ENCODE results near the gene ASTN2. TPM values are rescaled to one million over a fixed set of nuclear protein-coding genes. Genes with fewer than 3 reads are reported as not detected.

Gene ASTN2
- total RNA-seq, 1 donor from 2014 or later: 15.9 TPM

- no peak overlapping the region for H3K27ac Mint-ChIP-seq
- H3K4me3 Mint-ChIP-seq: no peak overlapping the region
- no peak for TF ChIP-seq CTCF (conservative IDR thresholded peaks at IDR 0.05)
- no peaks in the 10 kb centered on the region for H3K36me3 Mint-ChIP-seq
- H3K4me1 Mint-ChIP-seq (ENCODE audit: unreplicated experiment): no peaks in the 10 kb centered on the region
- DNase-seq (ENCODE audit: extremely low spot score, unreplicated experiment): no peak
- no peaks in the 10 kb centered on the region for H3K27me3 Mint-ChIP-seq
- H3K9me3 Mint-ChIP-seq: no peaks in the 10 kb centered on the region
These were observed 236.1 kb downstream of the ASTN2 start for GRCh38 chr9:117178596-117179375.

- Mint-ChIP-seq H3K27ac (no peak overlapping the region), H3K9me3 (no peaks in the 10 kb centered on the region), H3K4me3 (no peak overlapping the region), H3K36me3 (no peaks in the 10 kb centered on the region), H3K27me3 (no peaks in the 10 kb centered on the region), H3K4me1 (ENCODE audit: unreplicated experiment) (no peaks in the 10 kb centered on the region)
- no peak for TF ChIP-seq CTCF (conservative IDR thresholded peaks at IDR 0.05)
- no peak for DNase-seq (ENCODE audit: extremely low spot score, unreplicated experiment)
These were observed 244.3 kb downstream of the ASTN2 start for GRCh38 chr9:117170567-117170966.

- no peaks in the 10 kb centered on the region for H3K27me3 Mint-ChIP-seq
- H3K27ac Mint-ChIP-seq: no peak overlapping the region
These were observed 245.7 kb downstream of the ASTN2 start for GRCh38 chr9:117169089-117169621.

GRCh38 chr9:117164512-117164911 lies 250.3 kb downstream of the ASTN2 start:
- no peaks in the 10 kb centered on the region for H3K4me1 Mint-ChIP-seq (ENCODE audit: unreplicated experiment)
- no peak overlapping the region for H3K27ac Mint-ChIP-seq
- TF ChIP-seq CTCF (conservative IDR thresholded peaks at IDR 0.05): no peak
- no peaks in the 10 kb centered on the region for H3K9me3 Mint-ChIP-seq
- no peaks in the 10 kb centered on the region for H3K27me3 Mint-ChIP-seq
- no peak overlapping the region for H3K4me3 Mint-ChIP-seq
- no peaks in the 10 kb centered on the region for H3K36me3 Mint-ChIP-seq
- DNase-seq (ENCODE audit: extremely low spot score, unreplicated experiment): no peak

More at GRCh38 chr9:117169089-117169621, 245.7 kb downstream of the ASTN2 start:
- H3K9me3 Mint-ChIP-seq: no peaks in the 10 kb centered on the region
- no peaks in the 10 kb centered on the region for H3K36me3 Mint-ChIP-seq
- no peak for TF ChIP-seq CTCF (conservative IDR thresholded peaks at IDR 0.05)
- DNase-seq (ENCODE audit: extremely low spot score, unreplicated experiment): no peak
- no peaks in the 10 kb centered on the region for H3K4me1 Mint-ChIP-seq (ENCODE audit: unreplicated experiment)
- H3K4me3 Mint-ChIP-seq: no peak overlapping the region

GRCh38 chr9:117160254-117160653 lies 254.6 kb downstream of the ASTN2 start:
- DNase-seq (ENCODE audit: extremely low spot score, unreplicated experiment): no peak
- H3K4me1 Mint-ChIP-seq (ENCODE audit: unreplicated experiment): no peaks in the 10 kb centered on the region
- no peaks in the 10 kb centered on the region for H3K9me3 Mint-ChIP-seq
- no peaks in the 10 kb centered on the region for H3K36me3 Mint-ChIP-seq
- peak; percentile 29 for TF ChIP-seq CTCF (conservative IDR thresholded peaks at IDR 0.05)
- no peak overlapping the region for H3K4me3 Mint-ChIP-seq
- H3K27ac Mint-ChIP-seq: no peak overlapping the region
- peaks cover 3% of the 10 kb centered on the region for H3K27me3 Mint-ChIP-seq
